H1 (cell line): ENCODE results near the gene MVP. TPM values are rescaled to one million over a fixed set of nuclear protein-coding genes. Genes with fewer than 3 reads are reported as not detected.

ENCODE experiments used
- CTCF ChIA-PET: fragments of 300-600 bp; sonication (Branson Sonifier 250); formaldehyde crosslinking; loops from one replicate; lab custom pipeline; 2021; ENCODE audit not compliant: partially characterized antibody; lab: Charles Lee
- POLR2A ChIA-PET: fragments of 300-600 bp; sonication (Branson Sonifier 250); formaldehyde crosslinking; loops from one replicate; lab custom pipeline; 2021; ENCODE audit warnings: inconsistent platforms; ENCODE audit not compliant: partially characterized antibody; lab: Charles Lee
- DNase-seq, 2 experiments: peaks; one replicate each; pipeline versions ENCODE4 v3.0.0 to v3.0.0-alpha.2; 2010 to 2022; ENCODE audit warnings: low spot score in 2 of 2, low read depth in 1 of 2, mixed read lengths in 1 of 2
- FAIRE-seq: peaks from 2 replicates; lab custom pipeline; 2011; peaks lifted over from hg19 to GRCh38; lab: Jason Lieb, UNC
- H2AFZ ChIP-seq: 2 replicates; pipeline ENCODE4 v1.8.1; 2012; ENCODE audit warnings: low read length, inconsistent platforms
- H2AK5ac ChIP-seq: 2 replicates; pipeline ENCODE4 v1.6.1; 2013; ENCODE audit warnings: low read depth, low read length
- H2BK120ac ChIP-seq: replicated peaks from 2 replicates; pipeline ENCODE3; 2013; ENCODE audit warnings: low read depth, low read length, inconsistent platforms
- H2BK12ac ChIP-seq: 2 replicates; pipeline ENCODE4 v1.6.1; 2013; ENCODE audit warnings: low read depth, low read length
- H2BK15ac ChIP-seq: 2 replicates; pipeline ENCODE4 v1.6.1; 2013; ENCODE audit warnings: low read length
- H2BK20ac ChIP-seq: 2 replicates; pipeline ENCODE4 v1.6.1; 2013; ENCODE audit warnings: low read length
- H2BK5ac ChIP-seq: 2 replicates; pipeline ENCODE4 v1.6.1; 2013; ENCODE audit warnings: low read depth, low read length
- H3K14ac ChIP-seq: 2 replicates; pipeline ENCODE4 v1.6.1; 2013; ENCODE audit warnings: inconsistent platforms; ENCODE audit not compliant: insufficient read length
- H3K18ac ChIP-seq: 2 replicates; pipeline ENCODE4 v1.6.1; 2013; ENCODE audit warnings: low read length; ENCODE audit errors: extremely low read depth
- H3K23ac ChIP-seq: 2 replicates; pipeline ENCODE4 v1.6.1; 2013; ENCODE audit warnings: inconsistent platforms; ENCODE audit not compliant: insufficient read length
- H3K23me2 ChIP-seq: 2 replicates; pipeline ENCODE4 v1.6.1; 2013; ENCODE audit warnings: low read depth, low read length
- H3K27ac ChIP-seq: 2 replicates; pipeline ENCODE4 v1.6.1; 2011; ENCODE audit warnings: low read depth, low read length, inconsistent platforms
- H3K27me3 ChIP-seq, 4 experiments: replicated peaks in 1 of 4; 1 replicate in 1 of 4; 2 replicates in 3 of 4; pipeline versions ENCODE4 v1.6.1 to v1.8.1; 2011 to 2013; ENCODE audit warnings: low read length in 3 of 4, mild to moderate bottlenecking in 3 of 4, inconsistent platforms in 2 of 4, mixed read lengths in 2 of 4, moderate library complexity in 1 of 4; ENCODE audit not compliant: control insufficient read depth in 3 of 4, insufficient read depth in 3 of 4; ENCODE audit errors: extremely low read depth in 1 of 4
- H3K36me3 ChIP-seq, 4 experiments: 2 replicates each; pipeline versions ENCODE4 v1.6.1 to v1.8.1; 2011 to 2013; ENCODE audit warnings: mild to moderate bottlenecking in 4 of 4, low read length in 3 of 4, moderate library complexity in 2 of 4, control low read depth in 1 of 4, inconsistent platforms in 1 of 4; ENCODE audit not compliant: insufficient read depth in 4 of 4, control insufficient read depth in 2 of 4
- H3K4ac ChIP-seq: replicated peaks from 2 replicates; pipeline ENCODE3; 2013; ENCODE audit warnings: low read length, low read depth, mixed read lengths, inconsistent platforms; ENCODE audit not compliant: insufficient read length
- H3K4me1 ChIP-seq, 4 experiments: replicated peaks in 1 of 4; 1 replicate in 1 of 4; 2 replicates in 3 of 4; pipeline versions ENCODE4 v1.6.1 to v1.8.1; 2011 to 2013; ENCODE audit warnings: low read length in 3 of 4, inconsistent platforms in 2 of 4, mixed read lengths in 1 of 4; ENCODE audit not compliant: insufficient read depth in 4 of 4, control insufficient read depth in 3 of 4
- H3K4me2 ChIP-seq, 2 experiments: 2 replicates each; pipeline versions ENCODE4 v1.6.1 to v1.8.1; 2011 to 2013; ENCODE audit warnings: low read depth in 2 of 2, low read length in 2 of 2, control low read depth in 1 of 2, inconsistent platforms in 1 of 2, mild to moderate bottlenecking in 1 of 2; ENCODE audit not compliant: insufficient read depth in 1 of 2
- H3K4me3 ChIP-seq, 4 experiments: fragments of 200-600, 300-600 bp in 1 of 4; sonication (generic), shearing (Covaris generic), sonication (Bioruptor Twin) in 1 of 4; 2 replicates each; pipeline versions ENCODE4 v1.5.1 to v1.8.1; 2011 to 2016; ENCODE audit warnings: low read length in 4 of 4, low read depth in 3 of 4, control low read depth in 2 of 4, inconsistent platforms in 2 of 4, mild to moderate bottlenecking in 2 of 4, mixed read lengths in 1 of 4, moderate library complexity in 1 of 4; ENCODE audit not compliant: insufficient read depth in 2 of 4; ENCODE audit errors: extremely low read depth in 1 of 4
- H3K56ac ChIP-seq: replicated peaks from 2 replicates; pipeline ENCODE3; 2013; ENCODE audit warnings: low read depth, mild to moderate bottlenecking, mixed read lengths, low read length, inconsistent platforms; ENCODE audit not compliant: insufficient read length
- H3K79me1 ChIP-seq: 2 replicates; pipeline ENCODE4 v1.6.1; 2013; ENCODE audit warnings: low read depth, low read length, control low read depth
- H3K79me2 ChIP-seq, 2 experiments: 2 replicates each; pipeline versions ENCODE4 v1.6.1 to v1.8.1; 2012 to 2013; ENCODE audit warnings: low read length in 2 of 2, mild to moderate bottlenecking in 2 of 2, inconsistent platforms in 1 of 2; ENCODE audit not compliant: insufficient read depth in 2 of 2, control insufficient read depth in 1 of 2
- H3K9ac ChIP-seq, 4 experiments: replicated peaks in 1 of 4; 1 replicate in 1 of 4; 2 replicates in 3 of 4; pipeline versions ENCODE4 v1.6.1 to v1.8.1; 2011 to 2013; ENCODE audit warnings: low read depth in 3 of 4, low read length in 3 of 4, control low read depth in 2 of 4, mild to moderate bottlenecking in 2 of 4, moderate library complexity in 2 of 4, inconsistent platforms in 1 of 4; ENCODE audit errors: extremely low read depth in 1 of 4
- H3K9me3 ChIP-seq, 2 experiments: 2 replicates each; pipeline versions ENCODE4 v1.6.1 to v1.8.1; 2012 to 2013; ENCODE audit warnings: mild to moderate bottlenecking in 2 of 2, moderate library complexity in 2 of 2, control low read depth in 1 of 2, inconsistent platforms in 1 of 2, low read depth in 1 of 2, low read length in 1 of 2, mixed read lengths in 1 of 2; ENCODE audit not compliant: insufficient read depth in 2 of 2
- H4K20me1 ChIP-seq, 2 experiments: replicated peaks in 1 of 2; 2 replicates each; pipeline versions ENCODE3 to v1.8.1; 2011 to 2013; ENCODE audit warnings: inconsistent platforms in 2 of 2, low read length in 2 of 2, mild to moderate bottlenecking in 1 of 2; ENCODE audit not compliant: insufficient read depth in 2 of 2, control insufficient read depth in 1 of 2
- H4K5ac ChIP-seq: 2 replicates; pipeline ENCODE4 v1.6.1; 2013; ENCODE audit warnings: low read length, low read depth, mixed read lengths, inconsistent platforms; ENCODE audit not compliant: insufficient read length
- H4K8ac ChIP-seq: 2 replicates; pipeline ENCODE4 v1.8.0; 2013; ENCODE audit warnings: mild to moderate bottlenecking, moderate library complexity, low read length, inconsistent platforms; ENCODE audit not compliant: insufficient read depth; ENCODE audit errors: extremely low read depth
- H4K91ac ChIP-seq: replicated peaks from 2 replicates; pipeline ENCODE3; 2013; ENCODE audit warnings: low read length, mixed read lengths, inconsistent platforms; ENCODE audit not compliant: insufficient read length
- ATF2 ChIP-seq: IDR thresholded peaks from 2 replicates; pipeline ENCODE4 v1.6.1; 2012; ENCODE audit warnings: low read length, inconsistent platforms
- ATF3 ChIP-seq: IDR thresholded peaks from 2 replicates; pipeline ENCODE4 v1.6.1; 2011; ENCODE audit warnings: low read depth, mild to moderate bottlenecking, low read length; ENCODE audit not compliant: insufficient read depth
- CEBPB ChIP-seq: IDR thresholded peaks from 2 replicates; pipeline ENCODE4 v1.6.1; 2012; ENCODE audit warnings: low read depth, low read length
- CHD1 ChIP-seq: IDR thresholded peaks from 2 replicates; pipeline ENCODE4 v1.6.1; 2012; ENCODE audit warnings: low read depth, low read length, improper control_type of control experiment
- JUND ChIP-seq: IDR thresholded peaks from 2 replicates; pipeline ENCODE4 v1.6.1; 2011; ENCODE audit warnings: mild to moderate bottlenecking, improper control_type of control experiment, low read length
- NANOG ChIP-seq: IDR thresholded peaks from 2 replicates; pipeline ENCODE4 v1.6.1; 2011; ENCODE audit warnings: low read length, low read depth, mild to moderate bottlenecking, inconsistent platforms; ENCODE audit not compliant: insufficient read depth, poor library complexity, severe bottlenecking
- RAD21 ChIP-seq, 2 experiments: IDR thresholded peaks in 1 of 2; conservative IDR thresholded peaks in 1 of 2; 2 replicates each; pipeline ENCODE4 v1.6.1; 2011; ENCODE audit warnings: low read depth in 2 of 2, low read length in 2 of 2, improper control_type of control experiment in 1 of 2, inconsistent platforms in 1 of 2, mild to moderate bottlenecking in 1 of 2, moderate library complexity in 1 of 2
- SRF ChIP-seq: IDR thresholded peaks from 2 replicates; pipeline ENCODE4 v1.6.1; 2011; ENCODE audit warnings: mild to moderate bottlenecking, low read depth, low read length, moderate library complexity
- TAF7 ChIP-seq: optimal IDR thresholded peaks from 2 replicates; pipeline ENCODE3; 2011; ENCODE audit warnings: low read depth, mild to moderate bottlenecking, inconsistent platforms, low read length, moderate library complexity, borderline replicate concordance
- TBP ChIP-seq: IDR thresholded peaks from 2 replicates; pipeline ENCODE4 v1.6.1; 2011; ENCODE audit warnings: low read depth, low read length, improper control_type of control experiment
- WGBS, 2 experiments: shearing (Covaris generic) in 1 of 2; methylation state at CpG; one replicate each; pipeline versions ENCODE4 v1.1.6 to v1.1.7; 2013 to 2015; ENCODE audit warnings: low lambda C conversion rate in 2 of 2, mixed read lengths in 2 of 2, inconsistent platforms in 1 of 2, low coverage in 1 of 2, missing lambda C conversion rate in 1 of 2; ENCODE audit not compliant: insufficient replicate concordance in 2 of 2, insufficient coverage in 1 of 2, insufficient read length in 1 of 2; ENCODE audit errors: extremely low coverage in 1 of 2, missing lambda C conversion rate in 1 of 2; 5-methylcytosine and 5-hydroxymethylcytosine counted together
- polyA plus RNA-seq, 7 experiments: library from polyadenylated mRNA; depleted of rRNA in 3 of 7; stranded (reverse) in 5 of 7; unstranded in 2 of 7; fragments of >200 nt in 5 of 7; fragments of 200-250 nt in 2 of 7; gene quantifications; 1 replicate in 5 of 7; 2 replicates in 1 of 7; 4 replicates in 1 of 7; pipeline versions ENCODE4 v1.2.1 to v1.2.3, GENCODE V29; 2011 to 2013; ENCODE audit warnings: missing spikeins in 2 of 7, mixed read lengths in 2 of 7
- total RNA-seq: library from RNA; stranded (reverse); fragmentation: NEBNext Ultra II Directional; extraction: Animal tissue kit (Norgen Biotek cat#: 25700); gene quantifications from 2 replicates; pipeline ENCODE4 v1.2.1, GENCODE V29; 2021

MVP gene
- total and polyA plus RNA-seq, 2 of the 8 experiments (the other 6 are each of a cell fraction or from before 2014, with no cell fraction given), result 1.9 TPM

GRCh38 chr16:29893553-29893952 lies 73.3 kb downstream of the MVP start:
- H2BK120ac ChIP-seq, result no peak overlapping the region
- no peak overlapping the region for H4K8ac ChIP-seq
- H2AFZ ChIP-seq, result no peak overlapping the region
- no peaks in the 10 kb centered on the region for H3K27me3 ChIP-seq
- no peak overlapping the region for H3K14ac ChIP-seq
- H4K5ac ChIP-seq, result no peak overlapping the region
- H4K20me1 ChIP-seq, result peaks cover 0 to 3% of the 10 kb centered on the region in 2 experiments
- CTCF ChIA-PET, result interaction anchor here (0.6 to 1.1 kb wide), 4 partner anchors 25 to 193 kb away, joined by 3 read pairs; no protein-coding TSS in a partner anchor
- no peak overlapping the region for H3K4ac ChIP-seq
- no peaks in the 10 kb centered on the region for H3K9me3 ChIP-seq
- H3K23me2 ChIP-seq, result peaks cover 3% of the 10 kb centered on the region; the same call in 1 of the 2 replicates
- 93% methylated on average over 3 of the region's 3 CpGs; no CpG with 5 or more reads in 1 of the 2 experiments for WGBS, 2 experiments
- H2BK15ac ChIP-seq, result no peak overlapping the region
- H3K36me3 ChIP-seq, result no peaks in the 10 kb centered on the region; a peak in 2 of 8 replicates
- no peak overlapping the region for H3K18ac ChIP-seq
- H2BK20ac ChIP-seq, result no peak overlapping the region
- POLR2A ChIA-PET, result interaction anchor here (1.0 to 1.8 kb wide), 3 partner anchors 18 to 67 kb away, joined by 3 to 4 read pairs (median 3); no protein-coding TSS in a partner anchor
- no peak overlapping the region for H3K23ac ChIP-seq
- no peak overlapping the region for H3K27ac ChIP-seq
- H3K4me3 ChIP-seq, result no peak overlapping the region
- FAIRE-seq, result no peak
- no peak overlapping the region for H2BK5ac ChIP-seq
- H3K56ac ChIP-seq, result no peak overlapping the region
- H3K4me2 ChIP-seq, result no peak overlapping the region
- H3K79me1 ChIP-seq, result peaks cover 4% of the 10 kb centered on the region; the same call in 1 of the 2 replicates
- no peak overlapping the region for H4K91ac ChIP-seq
- peaks cover 0 to 11% (median 3%) of the 10 kb centered on the region in 4 experiments; a peak in 6 of 7 replicates for H3K4me1 ChIP-seq
- DNase-seq, result no peak
- no peak overlapping the region for H2AK5ac ChIP-seq
- no peak overlapping the region for H3K9ac ChIP-seq
- no peak overlapping the region for H2BK12ac ChIP-seq
- no peaks in the 10 kb centered on the region for H3K79me2 ChIP-seq
- TF ChIP-seq JUND (no peak), NANOG (no peak), CEBPB (no peak), TBP (no peak), CHD1 (no peak), SRF (no peak), ATF2 (no peak), TAF7 (no peak), RAD21 (IDR thresholded peaks at IDR 0.05 in 1 of 2, conservative IDR thresholded peaks at IDR 0.05 in 1 of 2; ENCODE audit: low read depth in 2 of 2, low read length in 2 of 2) (no peak), ATF3 (no peak)
